GM12878 (cell line): ENCODE data around the gene UBASH3A. TPM values are rescaled to one million over a fixed set of nuclear protein-coding genes. Genes with fewer than 3 reads are reported as not detected.

ENCODE experiments used
- ATAC-seq: fragments of 200-7000 bp; cut with Tn5 transposase; 3 replicates; pipeline ENCODE4 v1.9.1; 2020; ENCODE audit warnings: mild to moderate bottlenecking, moderate library complexity
- BruUV-seq: library from RNA; stranded (reverse); fragments of 400-500 nt; replicated peaks from 2 replicates; lab custom pipeline; 2021; lab: Mats Ljungman, UMichigan
- CTCF ChIA-PET: fragments of 300-600 bp; sonication (Branson Sonifier 250); formaldehyde crosslinking; extraction: SDS; loops from one replicate; lab custom pipeline; 2021; ENCODE audit warnings: inconsistent platforms; lab: Yijun Ruan, JAX
- POLR2A ChIA-PET: fragments of 350-600 bp; formaldehyde crosslinking; extraction: SDS; loops from one replicate; lab custom pipeline; 2021; ENCODE audit warnings: inconsistent platforms; lab: Charles Lee
- RAD21 ChIA-PET: fragments of 300-600 bp; sonication (Branson Sonifier 250); formaldehyde crosslinking; loops from one replicate; lab custom pipeline; 2023; ENCODE audit warnings: antibody characterized with exemption; ENCODE audit not compliant: unreplicated experiment; lab: Charles Lee
- SMC1A ChIA-PET: fragments of 300-600 bp; sonication (Branson Sonifier 250); formaldehyde crosslinking; loops from one replicate; lab custom pipeline; 2023; ENCODE audit not compliant: unreplicated experiment, uncharacterized antibody; lab: Charles Lee
- DNase-seq: peaks from one replicate; pipeline ENCODE4 v3.0.0-alpha.2; 2011; ENCODE audit warnings: low read depth, low spot score
- FAIRE-seq: peaks from 3 replicates; lab custom pipeline; 2011; peaks lifted over from hg19 to GRCh38; lab: Jason Lieb, UNC
- H2AFZ ChIP-seq: 2 replicates; pipeline ENCODE4 v1.6.0; 2011; ENCODE audit warnings: low read depth, low read length, control low read depth; ENCODE audit not compliant: control insufficient read depth
- H3K27ac ChIP-seq: 2 replicates; pipeline ENCODE4 v1.5.1; 2011; ENCODE audit warnings: control low read depth; ENCODE audit not compliant: control insufficient read depth, insufficient read depth
- H3K27me3 ChIP-seq, 2 experiments: replicated peaks in 1 of 2; 2 replicates each; pipeline versions ENCODE4 v1.6.0 to v1.6.1; 2011; ENCODE audit warnings: low read length in 1 of 2; ENCODE audit not compliant: control insufficient read depth in 2 of 2, insufficient read depth in 2 of 2
- H3K36me3 ChIP-seq, 2 experiments: 2 replicates each; pipeline ENCODE4 v1.5.1; 2011; ENCODE audit warnings: low read length in 1 of 2; ENCODE audit not compliant: control insufficient read depth in 2 of 2, insufficient read depth in 2 of 2
- H3K4me1 ChIP-seq: 2 replicates; pipeline ENCODE4 v1.6.1; 2011; ENCODE audit warnings: mild to moderate bottlenecking, low read length, moderate library complexity, mixed read lengths; ENCODE audit not compliant: control insufficient read depth, insufficient read depth
- H3K4me2 ChIP-seq: 2 replicates; pipeline ENCODE4 v1.6.0; 2011; ENCODE audit warnings: control low read depth; ENCODE audit not compliant: control insufficient read depth, insufficient read depth
- H3K4me3 ChIP-seq: fragments of 200-600 bp; sonication (generic); 2 replicates; pipeline ENCODE4 v1.5.1; 2016
- H3K79me2 ChIP-seq: 2 replicates; pipeline ENCODE4 v1.6.0; 2011; ENCODE audit warnings: low read length; ENCODE audit not compliant: control insufficient read depth, insufficient read depth
- H3K9ac ChIP-seq: 2 replicates; pipeline ENCODE4 v1.8.0; 2011; ENCODE audit warnings: low read length, control low read depth, mixed read lengths; ENCODE audit not compliant: control insufficient read depth, insufficient read depth
- H3K9me3 ChIP-seq: replicated peaks from 3 replicates; pipeline ENCODE4 v1.5.1; 2011; ENCODE audit warnings: mild to moderate bottlenecking, low read length; ENCODE audit not compliant: control insufficient read depth, insufficient read depth
- H4K20me1 ChIP-seq: 2 replicates; pipeline ENCODE4 v1.6.0; 2011; ENCODE audit not compliant: control insufficient read depth, insufficient read depth
- ASH2L ChIP-seq: fragments of 300-600, 200-600 bp; sonication (generic); IDR thresholded peaks from 2 replicates; pipeline ENCODE4 v1.6.1; 2017; ENCODE audit warnings: low read depth, mild to moderate bottlenecking, borderline replicate concordance
- ESRRA ChIP-seq: IDR thresholded peaks from 2 replicates; pipeline ENCODE4 v1.6.1; 2012; ENCODE audit warnings: mild to moderate bottlenecking, low read length, improper control_type of control experiment
- HSF1 ChIP-seq: fragments of 150-350 bp; IDR thresholded peaks from 2 replicates; pipeline ENCODE4 v1.6.1; 2014; ENCODE audit warnings: mild to moderate bottlenecking, low read depth, low read length
- IRF4 ChIP-seq: IDR thresholded peaks from 2 replicates; pipeline ENCODE4 v1.6.1; 2011; ENCODE audit warnings: low read depth, low read length
- NR2C1 ChIP-seq: fragments of 450-650 bp; IDR thresholded peaks from 2 replicates; pipeline ENCODE4 v1.6.1; 2017; ENCODE audit warnings: antibody characterized with exemption, mild to moderate bottlenecking, moderate library complexity
- RFX5 ChIP-seq: IDR thresholded peaks from 2 replicates; pipeline ENCODE4 v1.6.1; 2011; ENCODE audit warnings: low read depth, low read length, improper control_type of control experiment
- STAT1 ChIP-seq: fragments of 450-650 bp; conservative IDR thresholded peaks from 2 replicates; pipeline ENCODE4 v1.6.1; 2014; ENCODE audit warnings: antibody characterized with exemption, mild to moderate bottlenecking
- TAF1 ChIP-seq: IDR thresholded peaks from 2 replicates; pipeline ENCODE4 v1.6.1; 2011; ENCODE audit warnings: mild to moderate bottlenecking, low read depth, low read length, borderline replicate concordance
- TCF3 ChIP-seq: IDR thresholded peaks from 2 replicates; pipeline ENCODE4 v1.6.1; 2012; ENCODE audit warnings: low read depth, mild to moderate bottlenecking, low read length, borderline replicate concordance; ENCODE audit not compliant: insufficient read depth
- YY1 ChIP-seq: IDR thresholded peaks from 2 replicates; pipeline ENCODE4 v1.6.1; 2011; ENCODE audit warnings: low read depth, mild to moderate bottlenecking, low read length
- ZNF622 ChIP-seq: fragments of 450-650 bp; IDR thresholded peaks from 2 replicates; pipeline ENCODE4 v1.6.1; 2017; ENCODE audit warnings: mild to moderate bottlenecking, inconsistent platforms
- in situ Hi-C: fragments of 300-500 bp; cut with MboI; formaldehyde crosslinking; loops from 9 replicates; pipeline ENCODE4 v1.14.3; 2018; ENCODE audit warnings: mixed read lengths
- intact Hi-C: fragments of 100-400 bp; cut with micrococcal nuclease; formaldehyde crosslinking; loops from one replicate; pipeline ENCODE4 v1.14.2; 2022; ENCODE audit not compliant: unreplicated experiment
- polyA plus RNA-seq, 11 experiments: library from polyadenylated mRNA; depleted of rRNA in 4 of 11; unstranded in 6 of 11; stranded (reverse) in 5 of 11; fragments of >200 nt; fragmentation: Nextera tagmentation in 4 of 11; fragmentation: Illumina TruSeq in 1 of 11; extraction: Ambion mirVana in 4 of 11; extraction: Trizol in 1 of 11; gene quantifications; 1 replicate in 1 of 11; 2 replicates in 10 of 11; pipeline versions ENCODE4 v1.2.1 to v1.2.3, GENCODE V29; 2011 to 2016; ENCODE audit warnings: inconsistent platforms in 2 of 11, missing spikeins in 2 of 11, low read depth in 1 of 11
- total RNA-seq, 4 experiments: library from RNA; depleted of rRNA in 3 of 4; stranded (reverse); fragments of >200 nt in 3 of 4; fragmentation: Illumina TruSeq in 1 of 4; extraction: Trizol in 1 of 4; gene quantifications; 2 replicates each; pipeline versions ENCODE4 v1.2.1 to v1.2.3, GENCODE V29; 2013 to 2021

UBASH3A gene
- total and polyA plus RNA-seq, 10 of the 15 experiments (the other 5 are each of a cell fraction or from before 2014, with no cell fraction given), result 0.04 to 0.39 (median 0.23) TPM; not detected in 1

GRCh38 chr21:42435833-42436232 lies 32.1 kb downstream of the UBASH3A start:
- DNase-seq (no peak), ATAC-seq (no peak), FAIRE-seq (no peak)
- TF ChIP-seq HSF1 (no peak), ESRRA (no peak), STAT1 (no peak), TCF3 (no peak), ASH2L (no peak), RFX5 (no peak), TAF1 (no peak), YY1 (no peak), IRF4 (no peak), NR2C1 (no peak), ZNF622 (no peak)
- no peaks in the 10 kb centered on the region for H4K20me1 ChIP-seq
- H3K4me1 ChIP-seq, result peaks cover 14% of the 10 kb centered on the region
- no peaks in the 10 kb centered on the region for H3K36me3 ChIP-seq
- no peaks in the 10 kb centered on the region for H3K79me2 ChIP-seq
- no peak overlapping the region for H3K4me3 ChIP-seq
- BruUV-seq, result no TSS peak
- H3K27ac ChIP-seq, result no peak overlapping the region
- RAD21 ChIA-PET, result interaction anchor here (1.6 kb wide), 1 partner anchor 12 kb away, joined by 3 read pairs; no protein-coding TSS in a partner anchor
- no peak overlapping the region for H3K4me2 ChIP-seq
- POLR2A ChIA-PET, result interaction anchor here (1.9 to 2.6 kb wide), 2 partner anchors 9 to 14 kb away, joined by 6 to 8 read pairs; no protein-coding TSS in a partner anchor
- peaks cover 6% of the 10 kb centered on the region for H3K9me3 ChIP-seq
- H3K9ac ChIP-seq, result no peak overlapping the region
- CTCF ChIA-PET, result interaction anchor here (1.0 to 1.7 kb wide), 2 partner anchors 9 to 13 kb away, joined by 3 to 4 read pairs; no protein-coding TSS in a partner anchor
- SMC1A ChIA-PET, result interaction anchor here (1.2 to 8.6 kb wide), 4 partner anchors 12 to 125 kb away, joined by 3 to 68 read pairs (median 6); no protein-coding TSS in a partner anchor
- intact Hi-C loops (no loop called here), in situ Hi-C loops (no loop called here)
- no peaks in the 10 kb centered on the region for H3K27me3 ChIP-seq
- H2AFZ ChIP-seq, result no peak overlapping the region
